B cell (primary cell): ENCODE results near the gene CROT.

ENCODE experiments used
- CTCF ChIP-seq: fragments of 200-600 bp; IDR thresholded peaks from one replicate; pipeline ENCODE4 v1.8.0; 2022; ENCODE audit warnings: antibody characterized with exemption, mild to moderate bottlenecking
- EZH2 ChIP-seq: IDR thresholded peaks from 2 replicates; pipeline ENCODE4 v1.6.1; 2012; ENCODE audit warnings: borderline replicate concordance, low read depth, mild to moderate bottlenecking, moderate library complexity, low read length; ENCODE audit not compliant: insufficient read depth, poor library complexity, severe bottlenecking

GRCh38 chr7:87300756-87301155 is 44.7 kb upstream of the CROT start:
- TF ChIP-seq CTCF (no peak), EZH2 (no peak)
